Mesenchymal stem cell (in vitro differentiated cells and primary cell): ENCODE measurements around the gene TAF11L2. TPM values are rescaled to one million over a fixed set of nuclear protein-coding genes. Genes with fewer than 3 reads are reported as not detected.
A peak's percentile ranks its signal among the peaks of the same experiment; 100 is the strongest.
"Not testable (repeated sequence)": the region's sequence is repeated elsewhere in the genome, so short reads cannot be mapped to it uniquely, and the experiment has no call there.

Experiments
- DNase-seq: peaks from one replicate; pipeline ENCODE4 v3.0.0-alpha.2; 2013
- H2AFZ ChIP-seq: one replicate; pipeline ENCODE4 v1.6.1; 2013; ENCODE audit warnings: low read depth, mild to moderate bottlenecking, control low read depth, inconsistent platforms, low read length, moderate library complexity
- H2AK5ac ChIP-seq: 2 replicates; pipeline ENCODE4 v1.6.1; 2013; ENCODE audit warnings: low read length, moderate library complexity, mild to moderate bottlenecking, inconsistent platforms; ENCODE audit not compliant: severe bottlenecking
- H2BK120ac ChIP-seq: one replicate; pipeline ENCODE4 v1.6.1; 2013; ENCODE audit warnings: low read depth, mild to moderate bottlenecking, inconsistent platforms, low read length, moderate library complexity
- H2BK12ac ChIP-seq, 2 experiments: one replicate each; pipeline ENCODE4 v1.6.1; 2013; ENCODE audit warnings: inconsistent platforms in 2 of 2, low read length in 2 of 2, mild to moderate bottlenecking in 2 of 2, moderate library complexity in 2 of 2, control low read depth in 1 of 2
- H2BK15ac ChIP-seq: one replicate; pipeline ENCODE4 v1.6.1; 2013; ENCODE audit warnings: mild to moderate bottlenecking, low read depth, inconsistent platforms; ENCODE audit not compliant: poor library complexity, severe bottlenecking
- H2BK5ac ChIP-seq: 2 replicates; pipeline ENCODE4 v1.6.1; 2013; ENCODE audit warnings: low read depth, mild to moderate bottlenecking, low read length, control low read depth, inconsistent platforms; ENCODE audit not compliant: poor library complexity, severe bottlenecking
- H3K14ac ChIP-seq, 2 experiments: one replicate each; pipeline ENCODE4 v1.6.1; 2013; ENCODE audit warnings: inconsistent platforms in 2 of 2, low read length in 2 of 2, control low read depth in 1 of 2, mild to moderate bottlenecking in 1 of 2, moderate library complexity in 1 of 2
- H3K18ac ChIP-seq, 2 experiments: one replicate each; pipeline ENCODE4 v1.6.1; 2013; ENCODE audit warnings: inconsistent platforms in 2 of 2, low read length in 2 of 2, control low read depth in 1 of 2, low read depth in 1 of 2, mild to moderate bottlenecking in 1 of 2
- H3K23ac ChIP-seq, 2 experiments: one replicate each; pipeline ENCODE4 v1.6.1; 2013; ENCODE audit warnings: inconsistent platforms in 2 of 2, low read length in 2 of 2, mild to moderate bottlenecking in 2 of 2, moderate library complexity in 2 of 2, control low read depth in 1 of 2
- H3K27ac ChIP-seq: 2 replicates; pipeline ENCODE4 v1.5.1; 2013; ENCODE audit warnings: mild to moderate bottlenecking, moderate library complexity, low read length, control low read depth, inconsistent platforms; ENCODE audit not compliant: poor library complexity, severe bottlenecking
- H3K27me3 ChIP-seq, 2 experiments: 2 replicates each; pipeline versions ENCODE4 v1.6.1 to v1.7.0; 2013; ENCODE audit warnings: low read length in 2 of 2, mild to moderate bottlenecking in 2 of 2, moderate library complexity in 2 of 2, control low read depth in 1 of 2, inconsistent platforms in 1 of 2; ENCODE audit not compliant: control insufficient read depth in 1 of 2, insufficient read depth in 1 of 2
- H3K36me3 ChIP-seq, 2 experiments: 2 replicates each; pipeline versions ENCODE4 v1.6.1 to v1.7.0; 2013; ENCODE audit warnings: low read length in 2 of 2, control low read depth in 1 of 2, inconsistent platforms in 1 of 2, low read depth in 1 of 2, mild to moderate bottlenecking in 1 of 2; ENCODE audit not compliant: insufficient read depth in 2 of 2, control insufficient read depth in 1 of 2
- H3K4ac ChIP-seq, 2 experiments: one replicate each; pipeline ENCODE4 v1.6.1; 2013; ENCODE audit warnings: inconsistent platforms in 2 of 2, low read length in 2 of 2, mild to moderate bottlenecking in 2 of 2, moderate library complexity in 2 of 2, control low read depth in 1 of 2, low read depth in 1 of 2
- H3K4me1 ChIP-seq: 2 replicates; pipeline ENCODE4 v1.6.1; 2013; ENCODE audit warnings: low read depth, low read length, control low read depth; ENCODE audit not compliant: control insufficient read depth, insufficient read depth
- H3K4me2 ChIP-seq: 2 replicates; pipeline ENCODE4 v1.6.1; 2013; ENCODE audit warnings: low read length, mild to moderate bottlenecking, inconsistent platforms; ENCODE audit not compliant: poor library complexity, severe bottlenecking
- H3K4me3 ChIP-seq, 2 experiments: 2 replicates each; pipeline versions ENCODE4 v1.5.1 to v1.7.0; 2013; ENCODE audit warnings: low read length in 2 of 2, mild to moderate bottlenecking in 2 of 2, control low read depth in 1 of 2, low read depth in 1 of 2; ENCODE audit not compliant: insufficient read depth in 1 of 2
- H3K79me1 ChIP-seq: replicated peaks from 2 replicates; pipeline ENCODE4 v1.6.1; 2013; ENCODE audit warnings: mild to moderate bottlenecking, control low read depth, low read length, inconsistent platforms; ENCODE audit not compliant: poor library complexity, severe bottlenecking
- H3K9ac ChIP-seq: 2 replicates; pipeline ENCODE4 v1.7.0; 2013; ENCODE audit warnings: mild to moderate bottlenecking, low read length, moderate library complexity
- H3K9me3 ChIP-seq: 2 replicates; pipeline ENCODE4 v1.7.0; 2013; ENCODE audit warnings: mild to moderate bottlenecking, low read length; ENCODE audit not compliant: control insufficient read depth
- H4K8ac ChIP-seq: one replicate; pipeline ENCODE4 v1.6.1; 2013; ENCODE audit warnings: inconsistent platforms, mild to moderate bottlenecking, low read length, moderate library complexity
- H4K91ac ChIP-seq: one replicate; pipeline ENCODE4 v1.6.1; 2013; ENCODE audit warnings: mild to moderate bottlenecking, low read length, inconsistent platforms
- WGBS: methylation state at CpG from one replicate; pipeline ENCODE4 v1.1.7; 2013; ENCODE audit warnings: mixed read lengths; 5-methylcytosine and 5-hydroxymethylcytosine counted together
- polyA plus RNA-seq, 2 experiments: library from polyadenylated mRNA; stranded (reverse); fragments of 200-250 nt; gene quantifications; one replicate each; pipeline ENCODE4 v1.2.3, GENCODE V29; 2013

Gene TAF11L2
- not detected for polyA plus RNA-seq (2013, experiment 1 of 2)
- not detected for polyA plus RNA-seq (2013, experiment 2 of 2)

DNA sequence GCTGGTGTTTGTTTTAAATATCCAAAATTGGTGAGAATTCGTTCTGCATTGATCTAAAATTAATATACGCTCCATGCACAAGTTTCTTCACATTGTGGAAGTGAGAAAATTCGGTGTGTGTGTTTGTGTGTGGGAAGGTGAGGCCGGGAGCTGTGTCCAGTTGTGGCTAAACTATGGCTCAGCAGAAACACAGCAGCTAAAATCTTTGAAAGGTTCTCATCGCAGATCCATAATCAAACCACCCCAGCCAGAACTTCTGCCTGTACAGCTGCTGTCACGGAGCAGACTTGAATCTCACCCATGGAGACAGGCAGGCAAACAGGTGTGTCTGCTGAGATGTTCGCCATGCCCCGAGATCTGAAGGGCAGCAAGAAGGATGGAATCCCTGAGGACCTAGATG lies at the start of gene TAF11L2:
Gene TAF11L2 (plus strand): TSS at position 301 of the 400 bp plus-strand sequence.
- H2BK5ac ChIP-seq, H3K4ac ChIP-seq, H4K8ac ChIP-seq, H3K4me3 ChIP-seq, H3K9ac ChIP-seq, H2BK120ac ChIP-seq, H3K36me3 ChIP-seq, H2BK15ac ChIP-seq, H2BK12ac ChIP-seq, H3K14ac ChIP-seq, H4K91ac ChIP-seq, H2AK5ac ChIP-seq, H3K27me3 ChIP-seq, H3K4me1 ChIP-seq, H3K23ac ChIP-seq, H3K27ac ChIP-seq, H2AFZ ChIP-seq, DNase-seq, H3K9me3 ChIP-seq, H3K18ac ChIP-seq, H3K4me2 ChIP-seq, H3K79me1 ChIP-seq: not testable (repeated sequence)
- 92% methylated on average over 5 of the region's 8 CpGs for WGBS

DNA sequence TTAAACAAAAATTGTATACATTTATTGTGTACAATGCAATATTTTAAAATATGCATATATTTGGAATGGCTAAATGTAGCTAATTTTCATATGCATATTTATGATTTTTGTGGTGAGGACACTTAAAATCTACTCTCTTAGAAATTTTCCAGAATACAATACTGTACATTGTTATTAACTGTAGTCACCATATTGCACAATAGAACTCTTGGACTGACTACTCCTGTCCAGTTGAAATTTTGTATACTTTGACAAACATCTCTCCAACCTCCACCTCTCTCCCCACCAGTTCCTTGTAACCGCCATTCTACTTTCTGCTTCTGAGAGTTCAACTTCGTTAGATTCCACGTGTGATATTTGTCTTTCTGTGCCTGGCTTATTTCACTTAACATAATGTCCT lies 49.2 kb upstream of the TAF11L2 start:
- no peak overlapping the region for H3K14ac ChIP-seq
- no peak overlapping the region for H3K18ac ChIP-seq
- no peak overlapping the region for H4K8ac ChIP-seq
- H2BK120ac ChIP-seq = no peak overlapping the region
- no peak overlapping the region for H2BK12ac ChIP-seq
- peak; percentile 2 for DNase-seq
- no peaks in the 10 kb centered on the region for H3K36me3 ChIP-seq
- H3K9me3 ChIP-seq = no peaks in the 10 kb centered on the region
- H2AFZ ChIP-seq = no peak overlapping the region
- H2AK5ac ChIP-seq = no peak overlapping the region
- no peak overlapping the region for H3K4me2 ChIP-seq
- H3K27me3 ChIP-seq = peaks cover 0 to 6% of the 10 kb centered on the region in 2 experiments
- WGBS = 95% methylated on average over 3 of the region's 3 CpGs
- H3K4ac ChIP-seq = no peak overlapping the region
- no peak overlapping the region for H3K9ac ChIP-seq
- H3K27ac ChIP-seq = no peak overlapping the region
- H4K91ac ChIP-seq = no peak overlapping the region
- H3K4me3 ChIP-seq = no peak overlapping the region
- H3K79me1 ChIP-seq = no peaks in the 10 kb centered on the region
- no peak overlapping the region for H2BK5ac ChIP-seq
- H2BK15ac ChIP-seq = no peak overlapping the region
- no peaks in the 10 kb centered on the region for H3K4me1 ChIP-seq
- no peak overlapping the region for H3K23ac ChIP-seq

DNA sequence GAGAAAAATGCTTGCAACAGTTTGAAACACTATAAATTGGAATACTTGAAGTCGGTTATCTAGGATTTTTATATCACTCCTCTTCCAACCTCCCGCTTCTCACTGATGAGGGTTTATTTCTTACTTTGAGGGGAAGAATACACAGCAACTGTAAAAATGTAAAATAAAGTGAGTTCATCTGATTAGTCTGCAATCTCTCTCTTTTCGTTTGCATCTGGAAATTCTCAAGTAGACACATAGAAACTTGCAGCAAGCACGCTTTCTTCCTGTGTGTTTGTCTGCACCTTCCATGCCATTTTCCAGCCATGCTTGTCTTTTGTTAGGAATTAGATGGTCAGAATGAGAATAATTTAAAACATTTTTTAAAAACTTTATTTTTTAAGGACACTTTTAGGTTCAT lies 45.1 kb upstream of the TAF11L2 start:
- Histone ChIP-seq H3K23ac (no peak overlapping the region), H3K79me1 (no peaks in the 10 kb centered on the region), H3K18ac (no peak overlapping the region), H3K9me3 (no peaks in the 10 kb centered on the region), H3K14ac (no peak overlapping the region), H3K36me3 (no peaks in the 10 kb centered on the region), H4K91ac (no peak overlapping the region), H2BK120ac (no peak overlapping the region), H3K4me2 (no peak overlapping the region), H3K27me3 (no peaks in the 10 kb centered on the region), H4K8ac (no peak overlapping the region), H2AK5ac (no peak overlapping the region), H3K4ac (no peak overlapping the region), H2AFZ (no peak overlapping the region), H3K4me3 (no peak overlapping the region), H3K4me1 (no peaks in the 10 kb centered on the region), H3K9ac (no peak overlapping the region), H2BK12ac (no peak overlapping the region), H2BK15ac (no peak overlapping the region), H3K27ac (no peak overlapping the region), H2BK5ac (no peak overlapping the region)
- DNase-seq = peak; percentile 17
- 54% methylated on average over 2 of the region's 4 CpGs for WGBS

DNA sequence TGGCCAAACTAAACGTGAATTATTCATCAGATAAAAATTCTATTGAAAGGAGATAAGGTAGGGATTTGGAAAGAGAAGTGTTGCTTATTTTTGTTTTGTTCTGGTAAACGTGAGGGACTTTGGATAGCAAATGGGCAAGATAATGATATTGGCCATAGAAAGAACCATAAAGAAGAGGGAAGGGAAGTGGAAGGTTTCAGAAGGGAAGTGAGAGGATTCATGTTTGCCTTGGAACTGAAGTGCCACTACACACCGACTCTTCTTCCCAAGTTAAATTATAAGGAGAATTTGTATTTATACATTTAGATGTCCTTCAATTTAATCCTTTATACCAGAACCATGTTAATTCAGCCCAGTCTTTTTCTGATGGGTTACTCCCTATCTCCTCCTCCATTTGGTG lies 42.1 kb upstream of the TAF11L2 start:
- H2BK5ac ChIP-seq = no peak overlapping the region
- H3K36me3 ChIP-seq = no peaks in the 10 kb centered on the region
- no peak overlapping the region for H2BK15ac ChIP-seq
- DNase-seq = no peak
- H2BK12ac ChIP-seq = no peak overlapping the region
- H4K91ac ChIP-seq = no peak overlapping the region
- no peak overlapping the region for H2AFZ ChIP-seq
- no peaks in the 10 kb centered on the region for H3K79me1 ChIP-seq
- WGBS = 86% methylated on average over 2 of the region's 3 CpGs
- no peak overlapping the region for H2AK5ac ChIP-seq
- H3K27me3 ChIP-seq = no peaks in the 10 kb centered on the region
- no peak overlapping the region for H3K4me3 ChIP-seq
- H3K27ac ChIP-seq = no peak overlapping the region
- H3K4me2 ChIP-seq = no peak overlapping the region
- no peak overlapping the region for H3K18ac ChIP-seq
- H2BK120ac ChIP-seq = no peak overlapping the region
- no peak overlapping the region for H3K4ac ChIP-seq
- H3K23ac ChIP-seq = no peak overlapping the region
- H3K4me1 ChIP-seq = no peaks in the 10 kb centered on the region
- no peaks in the 10 kb centered on the region for H3K9me3 ChIP-seq
- H3K14ac ChIP-seq = no peak overlapping the region
- no peak overlapping the region for H3K9ac ChIP-seq
- H4K8ac ChIP-seq = no peak overlapping the region
